GM12878 (cell line): ENCODE results near the gene ELAC1. TPM values are rescaled to one million over a fixed set of nuclear protein-coding genes. Genes with fewer than 3 reads are reported as not detected.

ENCODE experiments used
- ATAC-seq: fragments of 200-7000 bp; cut with Tn5 transposase; 3 replicates; pipeline ENCODE4 v1.9.1; 2020; ENCODE audit warnings: mild to moderate bottlenecking, moderate library complexity
- BruUV-seq: library from RNA; stranded (reverse); fragments of 400-500 nt; replicated peaks from 2 replicates; lab custom pipeline; 2021; lab: Mats Ljungman, UMichigan
- CTCF ChIA-PET: fragments of 300-600 bp; sonication (Branson Sonifier 250); formaldehyde crosslinking; extraction: SDS; loops from one replicate; lab custom pipeline; 2021; ENCODE audit warnings: inconsistent platforms; lab: Yijun Ruan, JAX
- POLR2A ChIA-PET: fragments of 350-600 bp; formaldehyde crosslinking; extraction: SDS; loops from one replicate; lab custom pipeline; 2021; ENCODE audit warnings: inconsistent platforms; lab: Charles Lee
- RAD21 ChIA-PET: fragments of 300-600 bp; sonication (Branson Sonifier 250); formaldehyde crosslinking; loops from one replicate; lab custom pipeline; 2023; ENCODE audit warnings: antibody characterized with exemption; ENCODE audit not compliant: unreplicated experiment; lab: Charles Lee
- SMC1A ChIA-PET: fragments of 300-600 bp; sonication (Branson Sonifier 250); formaldehyde crosslinking; loops from one replicate; lab custom pipeline; 2023; ENCODE audit not compliant: unreplicated experiment, uncharacterized antibody; lab: Charles Lee
- DNase-seq: peaks from one replicate; pipeline ENCODE4 v3.0.0-alpha.2; 2011; ENCODE audit warnings: low read depth, low spot score
- FAIRE-seq: peaks from 3 replicates; lab custom pipeline; 2011; peaks lifted over from hg19 to GRCh38; lab: Jason Lieb, UNC
- H2AFZ ChIP-seq: 2 replicates; pipeline ENCODE4 v1.6.0; 2011; ENCODE audit warnings: low read depth, low read length, control low read depth; ENCODE audit not compliant: control insufficient read depth
- H3K27ac ChIP-seq: 2 replicates; pipeline ENCODE4 v1.5.1; 2011; ENCODE audit warnings: control low read depth; ENCODE audit not compliant: control insufficient read depth, insufficient read depth
- H3K27me3 ChIP-seq, 2 experiments: replicated peaks in 1 of 2; 2 replicates each; pipeline versions ENCODE4 v1.6.0 to v1.6.1; 2011; ENCODE audit warnings: low read length in 1 of 2; ENCODE audit not compliant: control insufficient read depth in 2 of 2, insufficient read depth in 2 of 2
- H3K36me3 ChIP-seq, 2 experiments: 2 replicates each; pipeline ENCODE4 v1.5.1; 2011; ENCODE audit warnings: low read length in 1 of 2; ENCODE audit not compliant: control insufficient read depth in 2 of 2, insufficient read depth in 2 of 2
- H3K4me1 ChIP-seq: 2 replicates; pipeline ENCODE4 v1.6.1; 2011; ENCODE audit warnings: mild to moderate bottlenecking, low read length, moderate library complexity, mixed read lengths; ENCODE audit not compliant: control insufficient read depth, insufficient read depth
- H3K4me2 ChIP-seq: 2 replicates; pipeline ENCODE4 v1.6.0; 2011; ENCODE audit warnings: control low read depth; ENCODE audit not compliant: control insufficient read depth, insufficient read depth
- H3K4me3 ChIP-seq: fragments of 200-600 bp; sonication (generic); 2 replicates; pipeline ENCODE4 v1.5.1; 2016
- H3K79me2 ChIP-seq: 2 replicates; pipeline ENCODE4 v1.6.0; 2011; ENCODE audit warnings: low read length; ENCODE audit not compliant: control insufficient read depth, insufficient read depth
- H3K9ac ChIP-seq: 2 replicates; pipeline ENCODE4 v1.8.0; 2011; ENCODE audit warnings: low read length, control low read depth, mixed read lengths; ENCODE audit not compliant: control insufficient read depth, insufficient read depth
- H3K9me3 ChIP-seq: replicated peaks from 3 replicates; pipeline ENCODE4 v1.5.1; 2011; ENCODE audit warnings: mild to moderate bottlenecking, low read length; ENCODE audit not compliant: control insufficient read depth, insufficient read depth
- H4K20me1 ChIP-seq: 2 replicates; pipeline ENCODE4 v1.6.0; 2011; ENCODE audit not compliant: control insufficient read depth, insufficient read depth
- ATF2 ChIP-seq: IDR thresholded peaks from 2 replicates; pipeline ENCODE4 v1.6.1; 2012; ENCODE audit warnings: low read length, inconsistent platforms
- CBX5 ChIP-seq: sonication (generic); IDR thresholded peaks from 2 replicates; pipeline ENCODE4 v1.6.1; 2016; ENCODE audit warnings: low read depth, moderate library complexity, mild to moderate bottlenecking, inconsistent platforms
- E2F4 ChIP-seq: IDR thresholded peaks from 2 replicates; pipeline ENCODE4 v1.6.1; 2012; ENCODE audit warnings: low read depth, low read length, improper control_type of control experiment
- ETV6 ChIP-seq, 2 experiments: fragments of 450-650 bp in 1 of 2; IDR thresholded peaks in 1 of 2; conservative IDR thresholded peaks in 1 of 2; 2 replicates each; pipeline ENCODE4 v1.6.1; 2014; ENCODE audit warnings: antibody characterized with exemption in 1 of 2, borderline replicate concordance in 1 of 2, low read depth in 1 of 2, mild to moderate bottlenecking in 1 of 2, moderate library complexity in 1 of 2
- HDGF ChIP-seq: fragments of 450-650 bp; IDR thresholded peaks from 2 replicates; pipeline ENCODE4 v1.6.1; 2016; ENCODE audit warnings: antibody characterized with exemption
- MLLT1 ChIP-seq: fragments of 450-650 bp; IDR thresholded peaks from 2 replicates; pipeline ENCODE4 v1.6.1; 2016; ENCODE audit warnings: mild to moderate bottlenecking
- MYC ChIP-seq: IDR thresholded peaks from 2 replicates; pipeline ENCODE4 v1.6.1; 2011; ENCODE audit warnings: mild to moderate bottlenecking, low read length, moderate library complexity, inconsistent platforms; ENCODE audit not compliant: insufficient read depth, insufficient replicate concordance, insufficient read length, severe bottlenecking
- PML ChIP-seq: IDR thresholded peaks from 2 replicates; pipeline ENCODE4 v1.6.1; 2012; ENCODE audit warnings: low read length, inconsistent platforms
- POLR2AphosphoS5 ChIP-seq: IDR thresholded peaks from 2 replicates; pipeline ENCODE4 v1.6.1; 2011; ENCODE audit warnings: mild to moderate bottlenecking, low read length, inconsistent platforms
- RCOR1 ChIP-seq: conservative IDR thresholded peaks from 2 replicates; pipeline ENCODE4 v1.6.1; 2012; ENCODE audit warnings: low read depth, low read length, improper control_type of control experiment
- SIX5 ChIP-seq: IDR thresholded peaks from 2 replicates; pipeline ENCODE4 v1.6.1; 2011; ENCODE audit warnings: mild to moderate bottlenecking, low read depth, low read length, moderate library complexity; ENCODE audit not compliant: severe bottlenecking
- STAT1 ChIP-seq: fragments of 450-650 bp; conservative IDR thresholded peaks from 2 replicates; pipeline ENCODE4 v1.6.1; 2014; ENCODE audit warnings: antibody characterized with exemption, mild to moderate bottlenecking
- SUZ12 ChIP-seq: fragments of 200-600 bp; sonication (generic); IDR thresholded peaks from one replicate; pipeline ENCODE4 v1.6.1; 2018; ENCODE audit warnings: antibody characterized with exemption, mild to moderate bottlenecking; ENCODE audit not compliant: unreplicated experiment
- YBX1 ChIP-seq: fragments of 450-650 bp; IDR thresholded peaks from 2 replicates; pipeline ENCODE4 v1.6.1; 2016; ENCODE audit warnings: antibody characterized with exemption
- WGBS: methylation state at CpG from one replicate; pipeline ENCODE4 v1.1.6; 2016; ENCODE audit warnings: low lambda C conversion rate; ENCODE audit not compliant: insufficient replicate concordance, insufficient coverage; ENCODE audit errors: missing lambda C conversion rate; 5-methylcytosine and 5-hydroxymethylcytosine counted together
- in situ Hi-C: fragments of 300-500 bp; cut with MboI; formaldehyde crosslinking; loops from 9 replicates; pipeline ENCODE4 v1.14.3; 2018; ENCODE audit warnings: mixed read lengths
- intact Hi-C: fragments of 100-400 bp; cut with micrococcal nuclease; formaldehyde crosslinking; loops from one replicate; pipeline ENCODE4 v1.14.2; 2022; ENCODE audit not compliant: unreplicated experiment
- polyA plus RNA-seq, 11 experiments: library from polyadenylated mRNA; depleted of rRNA in 4 of 11; unstranded in 6 of 11; stranded (reverse) in 5 of 11; fragments of >200 nt; fragmentation: Nextera tagmentation in 4 of 11; fragmentation: Illumina TruSeq in 1 of 11; extraction: Ambion mirVana in 4 of 11; extraction: Trizol in 1 of 11; gene quantifications; 1 replicate in 1 of 11; 2 replicates in 10 of 11; pipeline versions ENCODE4 v1.2.1 to v1.2.3, GENCODE V29; 2011 to 2016; ENCODE audit warnings: inconsistent platforms in 2 of 11, missing spikeins in 2 of 11, low read depth in 1 of 11
- total RNA-seq, 4 experiments: library from RNA; depleted of rRNA in 3 of 4; stranded (reverse); fragments of >200 nt in 3 of 4; fragmentation: Illumina TruSeq in 1 of 4; extraction: Trizol in 1 of 4; gene quantifications; 2 replicates each; pipeline versions ENCODE4 v1.2.1 to v1.2.3, GENCODE V29; 2013 to 2021
- TF ChIP-seq, protein P1 (sequence below): fragments of 450-650 bp; IDR thresholded peaks from 2 replicates; pipeline ENCODE4 v1.6.1; 2017; ENCODE audit warnings: borderline replicate concordance
- TF ChIP-seq, protein P2 (sequence below): fragments of 450-650 bp; formaldehyde crosslinking; IDR thresholded peaks from 2 replicates; pipeline ENCODE4 v1.5.0; 2022; ENCODE audit warnings: mild to moderate bottlenecking, missing genetic modification characterization

The ELAC1 gene
- total and polyA plus RNA-seq, 10 of the 15 experiments (the other 5 are each of a cell fraction or from before 2014, with no cell fraction given) = 4.9 to 23.0 (median 9.8) TPM

GRCh38 chr18:50987261-50987660 lies 19.4 kb downstream of the ELAC1 start:
- ChIA-PET CTCF (no interaction called here), POLR2A (no interaction called here), SMC1A (no interaction called here), RAD21 (no interaction called here)
- Histone ChIP-seq H2AFZ (no peak overlapping the region), H3K27me3 (no peaks in the 10 kb centered on the region), H3K4me3 (no peak overlapping the region), H3K4me2 (no peak overlapping the region), H3K4me1 (no peaks in the 10 kb centered on the region), H3K9ac (no peak overlapping the region), H3K36me3 (peaks cover 0 to 2% of the 10 kb centered on the region in 2 experiments; a peak in 1 of 4 replicates), H3K27ac (no peak overlapping the region), H3K9me3 (no peaks in the 10 kb centered on the region), H3K79me2 (no peaks in the 10 kb centered on the region), H4K20me1 (no peaks in the 10 kb centered on the region)
- in situ Hi-C loops = no loop called here
- FAIRE-seq = no peak
- intact Hi-C loops = no loop called here
- DNase-seq = no peak
- no peak for ATAC-seq
- no TSS peak for BruUV-seq
- 87% methylated on average over 2 of the region's 2 CpGs for WGBS
- TF ChIP-seq ETV6 (conservative IDR thresholded peaks at IDR 0.05 in 1 of 2, IDR thresholded peaks at IDR 0.05 in 1 of 2; ENCODE audit: borderline replicate concordance in 1 of 2, low read depth in 1 of 2) (no peak), SIX5 (no peak), CBX5 (no peak), RCOR1 (no peak), POLR2AphosphoS5 (no peak), MLLT1 (no peak), HDGF (no peak), STAT1 (no peak), E2F4 (no peak), SUZ12 (no peak), YBX1 (no peak), ATF2 (no peak), PML (no peak), MYC (no peak)
- TF ChIP-seq, protein P1, sequence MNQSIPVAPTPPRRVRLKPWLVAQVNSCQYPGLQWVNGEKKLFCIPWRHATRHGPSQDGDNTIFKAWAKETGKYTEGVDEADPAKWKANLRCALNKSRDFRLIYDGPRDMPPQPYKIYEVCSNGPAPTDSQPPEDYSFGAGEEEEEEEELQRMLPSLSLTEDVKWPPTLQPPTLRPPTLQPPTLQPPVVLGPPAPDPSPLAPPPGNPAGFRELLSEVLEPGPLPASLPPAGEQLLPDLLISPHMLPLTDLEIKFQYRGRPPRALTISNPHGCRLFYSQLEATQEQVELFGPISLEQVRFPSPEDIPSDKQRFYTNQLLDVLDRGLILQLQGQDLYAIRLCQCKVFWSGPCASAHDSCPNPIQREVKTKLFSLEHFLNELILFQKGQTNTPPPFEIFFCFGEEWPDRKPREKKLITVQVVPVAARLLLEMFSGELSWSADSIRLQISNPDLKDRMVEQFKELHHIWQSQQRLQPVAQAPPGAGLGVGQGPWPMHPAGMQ = no peak
- TF ChIP-seq, protein P2, sequence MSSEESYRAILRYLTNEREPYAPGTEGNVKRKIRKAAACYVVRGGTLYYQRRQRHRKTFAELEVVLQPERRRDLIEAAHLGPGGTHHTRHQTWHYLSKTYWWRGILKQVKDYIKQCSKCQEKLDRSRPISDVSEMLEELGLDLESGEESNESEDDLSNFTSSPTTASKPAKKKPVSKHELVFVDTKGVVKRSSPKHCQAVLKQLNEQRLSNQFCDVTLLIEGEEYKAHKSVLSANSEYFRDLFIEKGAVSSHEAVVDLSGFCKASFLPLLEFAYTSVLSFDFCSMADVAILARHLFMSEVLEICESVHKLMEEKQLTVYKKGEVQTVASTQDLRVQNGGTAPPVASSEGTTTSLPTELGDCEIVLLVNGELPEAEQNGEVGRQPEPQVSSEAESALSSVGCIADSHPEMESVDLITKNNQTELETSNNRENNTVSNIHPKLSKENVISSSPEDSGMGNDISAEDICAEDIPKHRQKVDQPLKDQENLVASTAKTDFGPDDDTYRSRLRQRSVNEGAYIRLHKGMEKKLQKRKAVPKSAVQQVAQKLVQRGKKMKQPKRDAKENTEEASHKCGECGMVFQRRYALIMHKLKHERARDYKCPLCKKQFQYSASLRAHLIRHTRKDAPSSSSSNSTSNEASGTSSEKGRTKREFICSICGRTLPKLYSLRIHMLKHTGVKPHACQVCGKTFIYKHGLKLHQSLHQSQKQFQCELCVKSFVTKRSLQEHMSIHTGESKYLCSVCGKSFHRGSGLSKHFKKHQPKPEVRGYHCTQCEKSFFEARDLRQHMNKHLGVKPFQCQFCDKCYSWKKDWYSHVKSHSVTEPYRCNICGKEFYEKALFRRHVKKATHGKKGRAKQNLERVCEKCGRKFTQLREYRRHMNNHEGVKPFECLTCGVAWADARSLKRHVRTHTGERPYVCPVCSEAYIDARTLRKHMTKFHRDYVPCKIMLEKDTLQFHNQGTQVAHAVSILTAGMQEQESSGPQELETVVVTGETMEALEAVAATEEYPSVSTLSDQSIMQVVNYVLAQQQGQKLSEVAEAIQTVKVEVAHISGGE (CRISPR knock-in tag) = no peak
